ENCODE data around the gene SCP2. TPM values are rescaled to one million over a fixed set of nuclear protein-coding genes. Genes with fewer than 3 reads are reported as not detected.

The SCP2 gene
- total RNA-seq, 3 donors from 2014 or later: 228 to 272 (median 267) TPM

DNA sequence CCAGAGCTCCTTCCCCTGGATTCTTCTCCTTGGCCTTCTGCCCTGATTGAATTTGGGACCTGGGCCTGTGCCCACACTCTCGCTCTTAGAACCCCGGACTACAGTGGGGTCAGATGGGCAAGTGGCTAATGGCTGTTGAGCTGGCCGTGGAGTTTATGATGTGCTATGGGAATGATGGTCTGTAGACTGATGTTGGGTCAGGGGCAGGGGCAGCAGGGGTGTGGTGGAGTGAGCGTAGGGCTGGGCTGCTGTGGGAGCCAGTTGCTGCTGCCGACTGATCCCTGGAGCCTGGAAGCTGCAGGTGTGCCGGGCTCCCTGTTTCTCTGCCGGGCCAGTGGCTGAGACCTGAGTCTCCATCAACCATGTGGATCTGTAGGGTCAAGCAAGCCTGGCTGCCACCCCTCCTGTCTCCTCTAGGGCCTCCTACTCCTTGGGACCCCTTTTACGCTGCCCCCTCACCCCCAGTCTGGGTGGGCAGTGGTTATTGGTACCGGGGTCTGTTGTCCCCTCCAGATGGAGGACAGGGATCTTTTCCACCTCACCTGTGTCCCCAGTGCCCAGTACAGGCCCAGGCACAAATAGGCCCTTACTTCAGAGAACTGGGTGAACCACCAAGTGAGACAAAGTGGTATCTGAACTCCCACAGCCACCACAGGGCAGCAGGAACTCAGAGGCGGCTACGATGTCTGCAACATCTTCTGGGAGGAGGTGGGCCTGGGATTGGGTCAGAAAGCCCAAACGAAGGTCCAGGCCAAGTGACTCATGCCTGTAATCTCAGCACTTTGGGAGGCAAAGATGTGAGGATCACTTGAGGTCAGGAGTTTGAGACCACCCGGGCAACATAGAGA, 140.0 kb downstream of the SCP2 start:
- Histone ChIP-seq H3K36me3 (ENCODE audit: low read depth) (no peaks in the 10 kb centered on the region), H3K4me3 (no peak overlapping the region), H3K4me1 (ENCODE audit: low read depth) (no peaks in the 10 kb centered on the region), H3K9me3 (no peaks in the 10 kb centered on the region)
- ATAC-seq (no peak), DNase-seq (no peak)
- TF ChIP-seq, protein P1, sequence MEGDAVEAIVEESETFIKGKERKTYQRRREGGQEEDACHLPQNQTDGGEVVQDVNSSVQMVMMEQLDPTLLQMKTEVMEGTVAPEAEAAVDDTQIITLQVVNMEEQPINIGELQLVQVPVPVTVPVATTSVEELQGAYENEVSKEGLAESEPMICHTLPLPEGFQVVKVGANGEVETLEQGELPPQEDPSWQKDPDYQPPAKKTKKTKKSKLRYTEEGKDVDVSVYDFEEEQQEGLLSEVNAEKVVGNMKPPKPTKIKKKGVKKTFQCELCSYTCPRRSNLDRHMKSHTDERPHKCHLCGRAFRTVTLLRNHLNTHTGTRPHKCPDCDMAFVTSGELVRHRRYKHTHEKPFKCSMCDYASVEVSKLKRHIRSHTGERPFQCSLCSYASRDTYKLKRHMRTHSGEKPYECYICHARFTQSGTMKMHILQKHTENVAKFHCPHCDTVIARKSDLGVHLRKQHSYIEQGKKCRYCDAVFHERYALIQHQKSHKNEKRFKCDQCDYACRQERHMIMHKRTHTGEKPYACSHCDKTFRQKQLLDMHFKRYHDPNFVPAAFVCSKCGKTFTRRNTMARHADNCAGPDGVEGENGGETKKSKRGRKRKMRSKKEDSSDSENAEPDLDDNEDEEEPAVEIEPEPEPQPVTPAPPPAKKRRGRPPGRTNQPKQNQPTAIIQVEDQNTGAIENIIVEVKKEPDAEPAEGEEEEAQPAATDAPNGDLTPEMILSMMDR (IDR thresholded peaks at IDR 0.05): no peak
- intact Hi-C loops (cut with DNase I, micrococcal nuclease): loop anchor here in 1 of 2 donors (10.0 kb wide), 1 partner anchor 108 kb away; no protein-coding TSS in a partner anchor

DNA sequence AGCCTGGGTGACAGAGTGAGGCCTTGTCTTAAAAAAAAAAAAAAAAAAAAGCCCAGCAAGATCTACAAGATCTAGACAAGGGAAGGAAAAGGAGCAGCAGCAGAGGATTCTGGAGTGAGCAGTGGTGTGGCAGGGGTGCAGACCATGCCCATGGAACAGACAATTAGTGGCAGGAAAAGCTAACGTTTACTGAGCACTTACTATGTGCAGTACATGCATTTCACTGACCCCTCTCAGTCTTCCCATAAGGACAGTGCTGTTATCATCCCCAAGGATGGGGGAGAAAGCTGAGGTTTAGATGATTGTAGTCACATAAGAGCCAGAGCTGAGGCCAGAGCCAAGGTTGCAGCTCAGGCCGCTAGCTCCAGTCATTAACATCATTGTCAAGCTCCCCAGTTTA, 140.8 kb downstream of the SCP2 start:
- ATAC-seq: no peak
- Histone ChIP-seq H3K4me3 (no peak overlapping the region), H3K36me3 (ENCODE audit: low read depth) (no peaks in the 10 kb centered on the region), H3K4me1 (ENCODE audit: low read depth) (no peaks in the 10 kb centered on the region), H3K9me3 (no peaks in the 10 kb centered on the region)
- DNase-seq: no peak
- TF ChIP-seq, protein P1 (IDR thresholded peaks at IDR 0.05): no peak
- intact Hi-C loops (cut with DNase I, micrococcal nuclease): loop anchor here in 1 of 2 donors (10.0 kb wide), 1 partner anchor 107 kb away; no protein-coding TSS in a partner anchor

DNA sequence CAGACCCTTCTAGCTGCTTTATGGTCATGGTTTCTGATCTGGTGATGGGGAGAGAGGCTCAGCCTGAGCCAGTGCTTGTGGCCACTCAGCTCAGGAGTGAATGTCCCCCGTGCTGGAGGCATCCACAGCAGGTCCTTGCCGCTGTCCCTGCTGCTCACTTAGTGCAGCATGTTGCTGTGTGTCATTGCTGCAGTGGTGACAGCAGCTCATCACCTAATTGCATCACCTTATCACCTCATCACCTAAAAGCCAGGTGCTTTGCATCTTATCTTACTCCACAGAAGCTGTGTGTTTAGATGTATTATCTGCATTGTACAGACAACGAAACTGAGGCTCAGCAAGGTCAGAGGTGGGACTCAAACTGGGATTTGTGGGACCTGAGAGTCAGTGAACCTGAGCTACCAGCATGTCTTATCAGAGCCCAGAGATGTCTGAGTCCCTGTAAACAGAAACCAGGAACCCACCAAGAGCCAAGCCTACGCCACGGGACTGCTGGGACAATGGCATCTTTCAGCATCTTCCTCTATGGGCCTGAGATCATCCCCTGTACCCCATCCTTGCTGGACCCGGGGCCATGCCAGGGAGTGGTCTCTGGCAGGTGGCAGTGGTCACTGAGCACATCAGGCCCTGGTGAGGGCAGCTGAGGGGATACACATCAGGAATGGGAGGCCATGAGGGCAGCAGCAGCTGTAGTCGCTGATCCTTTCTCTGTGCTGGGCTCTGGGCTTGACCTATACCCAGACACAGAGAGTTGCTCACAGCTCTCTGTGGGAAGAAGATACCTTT, 141.4 kb downstream of the SCP2 start:
- DNase-seq (no peak), ATAC-seq (no peak)
- H3K36me3 ChIP-seq (ENCODE audit: low read depth): no peaks in the 10 kb centered on the region
- no peaks in the 10 kb centered on the region for H3K9me3 ChIP-seq
- no peaks in the 10 kb centered on the region for H3K4me1 ChIP-seq (ENCODE audit: low read depth)
- H3K4me3 ChIP-seq: no peak overlapping the region
- TF ChIP-seq, protein P1 (IDR thresholded peaks at IDR 0.05): no peak
- intact Hi-C loops (cut with DNase I, micrococcal nuclease): loop anchor here in 1 of 2 donors (10.0 kb wide), 1 partner anchor 106 kb away; no protein-coding TSS in a partner anchor

DNA sequence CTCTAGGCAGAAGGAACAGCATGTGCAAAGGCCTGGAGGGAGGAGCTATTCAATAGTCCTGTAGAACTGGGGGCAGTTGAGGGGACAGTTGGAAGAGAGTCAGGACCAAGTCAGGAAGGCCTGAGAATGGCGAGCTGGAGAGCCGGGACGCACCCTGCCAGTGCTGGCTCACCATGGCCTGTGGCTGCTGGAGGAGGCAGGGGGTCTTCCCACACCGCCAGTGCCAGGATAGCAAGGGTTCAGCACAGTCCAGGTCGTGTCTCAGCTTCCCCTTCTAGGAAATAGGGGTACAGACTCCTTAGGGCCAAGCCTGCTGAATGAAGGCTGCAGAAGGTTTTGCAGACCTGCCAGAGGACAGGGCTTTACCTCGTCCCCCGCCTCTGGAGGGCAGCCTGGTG, 142.2 kb downstream of the SCP2 start:
- Histone ChIP-seq H3K9me3 (no peaks in the 10 kb centered on the region), H3K4me1 (ENCODE audit: low read depth) (no peaks in the 10 kb centered on the region), H3K4me3 (no peak overlapping the region), H3K36me3 (ENCODE audit: low read depth) (no peaks in the 10 kb centered on the region)
- DNase-seq (no peak), ATAC-seq (no peak)
- intact Hi-C loops (cut with DNase I, micrococcal nuclease): loop anchor here in 1 of 2 donors (10.0 kb wide), 1 partner anchor 106 kb away; no protein-coding TSS in a partner anchor
- TF ChIP-seq, protein P1 (IDR thresholded peaks at IDR 0.05): no peak

DNA sequence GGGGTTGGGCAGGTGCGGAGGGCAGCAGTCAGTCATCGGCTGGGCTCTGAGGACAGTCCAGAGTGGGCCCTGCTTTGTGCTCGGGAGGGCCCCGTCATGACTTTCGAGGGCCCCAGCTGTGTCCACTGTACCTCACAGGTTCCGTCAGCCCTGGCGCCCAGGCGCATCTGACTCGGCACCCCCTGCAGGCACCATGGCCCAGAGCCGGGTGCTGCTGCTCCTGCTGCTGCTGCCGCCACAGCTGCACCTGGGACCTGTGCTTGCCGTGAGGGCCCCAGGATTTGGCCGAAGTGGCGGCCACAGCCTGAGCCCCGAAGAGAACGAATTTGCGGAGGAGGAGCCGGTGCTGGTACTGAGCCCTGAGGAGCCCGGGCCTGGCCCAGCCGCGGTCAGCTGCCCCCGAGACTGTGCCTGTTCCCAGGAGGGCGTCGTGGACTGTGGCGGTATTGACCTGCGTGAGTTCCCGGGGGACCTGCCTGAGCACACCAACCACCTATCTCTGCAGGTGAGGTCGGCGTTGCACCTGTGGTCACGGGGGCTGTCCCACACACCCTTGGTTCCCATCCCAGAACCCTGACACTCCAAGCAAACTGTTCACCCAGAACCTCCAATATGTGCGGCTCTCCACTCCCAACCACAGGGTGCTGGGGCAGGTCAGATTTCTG, 142.7 kb downstream of the SCP2 start:
- Histone ChIP-seq H3K4me1 (ENCODE audit: low read depth) (no peaks in the 10 kb centered on the region), H3K9me3 (no peaks in the 10 kb centered on the region), H3K36me3 (ENCODE audit: low read depth) (no peaks in the 10 kb centered on the region), H3K4me3 (no peak overlapping the region)
- intact Hi-C loops (cut with DNase I, micrococcal nuclease): loop anchor here in 1 of 2 donors (10.0 kb wide), 1 partner anchor 105 kb away; no protein-coding TSS in a partner anchor
- TF ChIP-seq, protein P1 (IDR thresholded peaks at IDR 0.05): no peak
- no peak for ATAC-seq
- peak in 1 of 3 donors; percentile 35 for DNase-seq
